ENCODE results near the gene LAMTOR4.
A peak's percentile ranks its signal among the peaks of the same experiment; 100 is the strongest.
"Not testable (repeated sequence)": the region's sequence is repeated elsewhere in the genome, so short reads cannot be mapped to it uniquely, and the experiment has no call there.

The LAMTOR4 gene

DNA sequence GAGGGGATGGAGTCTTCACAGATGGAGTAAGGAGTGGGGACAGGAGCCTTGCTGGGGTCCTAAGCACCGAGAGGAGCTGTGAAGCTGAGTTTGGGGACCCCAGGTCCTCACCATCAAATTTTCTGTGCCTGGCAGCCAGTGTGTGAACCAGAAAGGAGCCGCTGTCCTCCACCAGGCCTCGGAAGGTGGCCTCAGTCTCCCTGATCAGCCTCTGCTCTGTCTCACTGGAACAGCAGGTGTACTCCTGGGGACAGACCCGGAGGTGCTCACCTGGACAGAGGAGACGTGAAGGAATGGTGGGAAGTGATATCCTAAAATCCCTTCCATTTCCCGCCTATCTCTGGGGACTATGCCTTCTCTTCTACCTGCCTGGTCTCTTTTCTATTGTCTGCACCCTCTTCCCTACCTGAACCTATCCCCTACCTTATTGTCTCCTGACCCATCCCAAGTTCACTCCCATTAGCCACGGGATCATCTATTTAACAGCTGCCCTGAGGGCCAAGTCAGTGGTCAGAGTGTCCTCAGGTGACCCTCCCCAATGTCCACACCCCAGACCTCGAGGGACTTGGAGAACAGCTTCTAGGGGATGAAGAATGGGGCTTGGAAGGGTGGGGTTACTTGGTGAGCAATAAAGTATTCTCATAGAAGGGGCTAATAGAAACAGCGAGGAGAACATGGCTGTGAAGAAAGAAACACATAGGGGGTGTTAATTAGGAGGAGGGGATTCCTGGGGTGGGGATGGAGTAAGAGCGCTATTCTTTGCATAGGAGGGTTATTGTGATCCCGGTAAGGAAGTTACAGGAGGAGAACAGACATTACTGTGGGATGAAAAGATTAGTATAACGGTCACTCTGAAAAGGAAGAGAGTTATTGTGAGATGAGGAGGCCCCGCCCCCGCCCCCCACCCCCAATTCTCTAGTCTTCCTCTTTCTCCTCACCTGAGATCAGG, 27.7 kb downstream of the LAMTOR4 start:
- Histone ChIP-seq H3F3A (ENCODE audit: insufficient read depth, low read length) (no peaks in the 10 kb centered on the region), H3K4me1 (ENCODE audit: low read length) (peaks cover 5% of the 10 kb centered on the region; the same call in 1 of the 2 replicates), H3K4me2 (ENCODE audit: low read depth, low read length) (peak overlapping the region; percentile 98), H3K9me2 (replicated peaks; ENCODE audit: insufficient read depth, low read length) (no peaks in the 10 kb centered on the region), H2AFZ (ENCODE audit: low read length) (peak overlapping the region; percentile 97; the same call in 1 of the 2 replicates), H3K79me2 (ENCODE audit: low read length) (no peaks in the 10 kb centered on the region), H3K9ac (ENCODE audit: low read length) (no peak overlapping the region), H3K27me3 (replicated peaks; ENCODE audit: insufficient read depth, low read length) (peaks cover 75% of the 10 kb centered on the region), H4K20me1 (ENCODE audit: insufficient read depth, low read length) (no peaks in the 10 kb centered on the region), H3K4me3 (ENCODE audit: low read length) (peak overlapping the region; percentile 65), H3K27ac (ENCODE audit: low read length) (no peak overlapping the region), H3K9me3 (replicated peaks; ENCODE audit: insufficient read depth, low read length) (no peaks in the 10 kb centered on the region), H3K36me3 (replicated peaks; ENCODE audit: insufficient read depth, low read length) (no peaks in the 10 kb centered on the region)
- TF ChIP-seq, protein P1, sequence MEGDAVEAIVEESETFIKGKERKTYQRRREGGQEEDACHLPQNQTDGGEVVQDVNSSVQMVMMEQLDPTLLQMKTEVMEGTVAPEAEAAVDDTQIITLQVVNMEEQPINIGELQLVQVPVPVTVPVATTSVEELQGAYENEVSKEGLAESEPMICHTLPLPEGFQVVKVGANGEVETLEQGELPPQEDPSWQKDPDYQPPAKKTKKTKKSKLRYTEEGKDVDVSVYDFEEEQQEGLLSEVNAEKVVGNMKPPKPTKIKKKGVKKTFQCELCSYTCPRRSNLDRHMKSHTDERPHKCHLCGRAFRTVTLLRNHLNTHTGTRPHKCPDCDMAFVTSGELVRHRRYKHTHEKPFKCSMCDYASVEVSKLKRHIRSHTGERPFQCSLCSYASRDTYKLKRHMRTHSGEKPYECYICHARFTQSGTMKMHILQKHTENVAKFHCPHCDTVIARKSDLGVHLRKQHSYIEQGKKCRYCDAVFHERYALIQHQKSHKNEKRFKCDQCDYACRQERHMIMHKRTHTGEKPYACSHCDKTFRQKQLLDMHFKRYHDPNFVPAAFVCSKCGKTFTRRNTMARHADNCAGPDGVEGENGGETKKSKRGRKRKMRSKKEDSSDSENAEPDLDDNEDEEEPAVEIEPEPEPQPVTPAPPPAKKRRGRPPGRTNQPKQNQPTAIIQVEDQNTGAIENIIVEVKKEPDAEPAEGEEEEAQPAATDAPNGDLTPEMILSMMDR (IDR thresholded peaks at IDR 0.05; ENCODE audit: low read length) = no peak
- TF ChIP-seq EZH2phosphoT487 (IDR thresholded peaks at IDR 0.05; ENCODE audit: low read length) (no peak), EZH2 (optimal IDR thresholded peaks at IDR 0.05; ENCODE audit: low read depth, low read length) (no peak)
- no peak for DNase-seq

DNA sequence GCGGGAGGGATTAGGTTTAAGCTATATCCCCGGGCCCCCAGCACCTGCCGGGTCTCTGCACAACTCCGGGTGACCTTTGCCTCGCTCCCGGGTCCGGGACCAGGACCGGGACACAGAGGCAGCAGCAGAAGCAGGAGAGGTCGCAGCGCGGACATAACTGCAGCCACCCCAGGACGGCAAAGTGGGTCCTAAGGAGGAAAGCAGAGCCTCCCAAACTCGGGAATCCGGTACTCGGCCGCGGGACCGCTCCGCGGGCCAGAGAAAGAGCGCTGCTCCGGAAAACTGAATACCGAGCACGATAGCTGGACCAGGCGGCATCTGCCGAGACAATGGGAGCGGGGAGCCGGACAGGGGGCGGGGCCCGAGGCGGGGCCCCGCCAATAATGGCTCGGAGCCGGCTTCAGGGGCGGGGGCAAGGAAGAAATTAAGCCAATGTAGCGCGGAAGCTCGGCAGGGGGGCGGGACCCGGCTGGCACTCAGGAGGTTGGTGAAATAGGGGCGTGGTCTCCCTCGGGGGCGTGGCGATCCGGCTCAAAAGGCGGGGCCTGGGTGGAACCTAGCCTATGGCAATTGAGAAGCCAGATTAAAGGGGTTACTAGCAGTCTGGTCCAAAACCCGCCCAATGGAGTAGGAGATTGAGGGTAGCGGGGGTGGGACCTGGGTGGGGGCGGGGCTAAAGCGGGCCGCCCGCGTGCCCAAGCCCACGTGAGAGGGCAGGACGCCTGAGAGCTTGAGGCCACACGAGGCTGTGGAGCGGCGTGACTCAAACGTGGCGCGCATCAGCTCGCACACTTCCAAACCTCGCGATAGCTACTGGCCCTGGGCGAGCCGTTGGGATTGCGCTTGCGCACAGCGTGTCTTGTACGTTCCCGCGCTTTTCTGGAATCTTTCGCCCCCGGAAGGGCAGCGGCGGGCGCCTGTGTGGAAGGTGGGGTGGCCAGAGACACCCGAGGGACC, 28.6 kb downstream of the LAMTOR4 start, which contains the start of the genes GPC2 and STAG3:
GPC2 (minus strand) TSS at position 337 of the 957 bp plus-strand sequence; CDS start at position 155, 182 bp downstream.
STAG3 (plus strand) TSS at position 874 of the 957 bp plus-strand sequence. CDS start 2,639 bp downstream, outside the sequence.
- Histone ChIP-seq H3K4me1 (ENCODE audit: low read length) (peaks cover 5% of the 10 kb centered on the region; the same call in 1 of the 2 replicates), H4K20me1 (ENCODE audit: insufficient read depth, low read length) (no peaks in the 10 kb centered on the region), H3K27ac (ENCODE audit: low read length) (no peak within 1 kb of the TSS), H3K9me3 (replicated peaks; ENCODE audit: insufficient read depth, low read length) (no peaks in the 10 kb centered on the region), H2AFZ (ENCODE audit: low read length) (peak within 1 kb of the TSS; percentile 97), H3K27me3 (replicated peaks; ENCODE audit: insufficient read depth, low read length) (peaks cover 76% of the 10 kb centered on the region), H3K36me3 (replicated peaks; ENCODE audit: insufficient read depth, low read length) (no peaks in the 10 kb centered on the region), H3K4me3 (ENCODE audit: low read length) (peak within 1 kb of the TSS; percentile 65), H3K9me2 (replicated peaks; ENCODE audit: insufficient read depth, low read length) (no peaks in the 10 kb centered on the region), H3K4me2 (ENCODE audit: low read depth, low read length) (peak within 1 kb of the TSS; percentile 98), H3K79me2 (ENCODE audit: low read length) (no peaks in the 10 kb centered on the region), H3F3A (ENCODE audit: insufficient read depth, low read length) (no peaks in the 10 kb centered on the region), H3K9ac (ENCODE audit: low read length) (no peak within 1 kb of the TSS)
- DNase-seq = peak; percentile 96
- TF ChIP-seq, protein P1 (IDR thresholded peaks at IDR 0.05; ENCODE audit: low read length) = no peak
- TF ChIP-seq EZH2phosphoT487 (IDR thresholded peaks at IDR 0.05; ENCODE audit: low read length) (no peak), EZH2 (optimal IDR thresholded peaks at IDR 0.05; ENCODE audit: low read depth, low read length) (no peak)

GRCh38 chr7:100180084-100180483, 31.4 kb downstream of the LAMTOR4 start:
- H3K4me3 ChIP-seq (ENCODE audit: low read length); H2AFZ ChIP-seq (ENCODE audit: low read length); H3F3A ChIP-seq (ENCODE audit: insufficient read depth, low read length); H3K4me1 ChIP-seq (ENCODE audit: low read length); H3K36me3 ChIP-seq (replicated peaks; ENCODE audit: insufficient read depth, low read length); H3K79me2 ChIP-seq (ENCODE audit: low read length); H3K9me3 ChIP-seq (replicated peaks; ENCODE audit: insufficient read depth, low read length); H3K4me2 ChIP-seq (ENCODE audit: low read depth, low read length); H3K9ac ChIP-seq (ENCODE audit: low read length); H3K27ac ChIP-seq (ENCODE audit: low read length); H4K20me1 ChIP-seq (ENCODE audit: insufficient read depth, low read length); H3K9me2 ChIP-seq (replicated peaks; ENCODE audit: insufficient read depth, low read length); DNase-seq: not testable (repeated sequence)
- H3K27me3 ChIP-seq (replicated peaks; ENCODE audit: insufficient read depth, low read length) = peaks cover 56% of the 10 kb centered on the region

GRCh38 chr7:100182616-100183015, 33.9 kb downstream of the LAMTOR4 start:
- H3K27ac ChIP-seq (ENCODE audit: low read length); H3K4me3 ChIP-seq (ENCODE audit: low read length); DNase-seq; H4K20me1 ChIP-seq (ENCODE audit: insufficient read depth, low read length); H3F3A ChIP-seq (ENCODE audit: insufficient read depth, low read length); H2AFZ ChIP-seq (ENCODE audit: low read length); H3K9me2 ChIP-seq (replicated peaks; ENCODE audit: insufficient read depth, low read length); H3K9me3 ChIP-seq (replicated peaks; ENCODE audit: insufficient read depth, low read length); H3K36me3 ChIP-seq (replicated peaks; ENCODE audit: insufficient read depth, low read length); H3K79me2 ChIP-seq (ENCODE audit: low read length); H3K4me1 ChIP-seq (ENCODE audit: low read length); H3K4me2 ChIP-seq (ENCODE audit: low read depth, low read length); H3K9ac ChIP-seq (ENCODE audit: low read length): not testable (repeated sequence)
- H3K27me3 ChIP-seq (replicated peaks; ENCODE audit: insufficient read depth, low read length) = peaks cover 38% of the 10 kb centered on the region

GRCh38 chr7:100183090-100183489, 34.4 kb downstream of the LAMTOR4 start:
- not testable (repeated sequence) for H3F3A ChIP-seq (ENCODE audit: insufficient read depth, low read length); H3K4me3 ChIP-seq (ENCODE audit: low read length); H3K27ac ChIP-seq (ENCODE audit: low read length); H3K9me2 ChIP-seq (replicated peaks; ENCODE audit: insufficient read depth, low read length); H3K79me2 ChIP-seq (ENCODE audit: low read length); H3K4me2 ChIP-seq (ENCODE audit: low read depth, low read length); H3K4me1 ChIP-seq (ENCODE audit: low read length); H3K9ac ChIP-seq (ENCODE audit: low read length); H3K36me3 ChIP-seq (replicated peaks; ENCODE audit: insufficient read depth, low read length); H4K20me1 ChIP-seq (ENCODE audit: insufficient read depth, low read length); H3K9me3 ChIP-seq (replicated peaks; ENCODE audit: insufficient read depth, low read length); DNase-seq; H2AFZ ChIP-seq (ENCODE audit: low read length)
- peaks cover 36% of the 10 kb centered on the region for H3K27me3 ChIP-seq (replicated peaks; ENCODE audit: insufficient read depth, low read length)

Data from MM.1S (cell line).